ENCODE results near the gene TIGD3. TPM values are rescaled to one million over a fixed set of nuclear protein-coding genes. Genes with fewer than 3 reads are reported as not detected.

TIGD3 gene
- total and polyA plus RNA-seq, 10 of the 15 experiments (the other 5 are each of a cell fraction or from before 2014, with no cell fraction given), result 0.13 to 1.4 (median 0.57) TPM

GRCh38 chr11:65352783-65353182 lies 1.8 kb upstream of the TIGD3 start:
- CTCF ChIA-PET, result interaction anchor here (0.8 to 1.8 kb wide), 10 partner anchors 9 to 165 kb away, joined by 3 to 6 read pairs (median 4); partner anchors contain the start of genes CDC42EP2 and DPF2
- intact Hi-C loops (cut with micrococcal nuclease; ENCODE audit: unreplicated experiment), result no loop called here
- RAD21 ChIA-PET (ENCODE audit: unreplicated experiment), result interaction anchor here (0.6 to 2.5 kb wide), 4 partner anchors 19 to 127 kb away, joined by 3 to 9 read pairs (median 4); partner anchors contain the start of gene DPF2
- no peak overlapping the region for H3K27ac ChIP-seq (ENCODE audit: control insufficient read depth, insufficient read depth)
- no peak overlapping the region for H3K4me2 ChIP-seq (ENCODE audit: control insufficient read depth, insufficient read depth)
- H3K9ac ChIP-seq (ENCODE audit: control insufficient read depth, insufficient read depth, low read length), result no peak overlapping the region
- FAIRE-seq, result no peak
- H3K79me2 ChIP-seq (ENCODE audit: control insufficient read depth, insufficient read depth, low read length), result no peaks in the 10 kb centered on the region
- H3K36me3 ChIP-seq (ENCODE audit: control insufficient read depth in 2 of 2, insufficient read depth in 2 of 2, low read length in 1 of 2), result peaks cover 18 to 21% of the 10 kb centered on the region in 2 experiments
- H3K4me1 ChIP-seq (ENCODE audit: control insufficient read depth, insufficient read depth, low read length), result peaks cover 4% of the 10 kb centered on the region
- H3K4me3 ChIP-seq, result no peak overlapping the region
- no peaks in the 10 kb centered on the region for H3K9me3 ChIP-seq (replicated peaks; ENCODE audit: control insufficient read depth, insufficient read depth, low read length)
- no TSS peak for BruUV-seq (replicated peaks)
- SMC1A ChIA-PET (ENCODE audit: uncharacterized antibody, unreplicated experiment), result interaction anchor here (0.7 to 1.6 kb wide), 4 partner anchors 14 to 78 kb away, joined by 3 to 8 read pairs (median 3); no protein-coding TSS in a partner anchor
- H2AFZ ChIP-seq (ENCODE audit: control insufficient read depth, low read depth, low read length), result no peak overlapping the region
- ATAC-seq, result no peak
- TF ChIP-seq IRF5 (IDR thresholded peaks at IDR 0.05; ENCODE audit: borderline replicate concordance) (no peak), CTCF (IDR thresholded peaks at IDR 0.05 in 2 of 3, conservative IDR thresholded peaks at IDR 0.05 in 1 of 3; ENCODE audit: control insufficient read depth in 2 of 3, extremely low read depth in 1 of 3, insufficient read depth in 1 of 3, low read depth in 3 of 3, low read length in 3 of 3) (peak in 1 of 3 experiments; percentile 21; a peak in 2 of 6 replicates), ZZZ3 (IDR thresholded peaks at IDR 0.05; ENCODE audit: control insufficient read depth, insufficient read length, low read depth) (no peak), RAD21 (IDR thresholded peaks at IDR 0.05; ENCODE audit: insufficient read depth, low read depth, low read length) (0 out of 2 replicates have a peak, but pooled peaks have one; percentile 8), CBX3 (IDR thresholded peaks at IDR 0.05; ENCODE audit: borderline replicate concordance, low read depth) (no peak), MLLT1 (IDR thresholded peaks at IDR 0.05) (no peak), ESRRA (IDR thresholded peaks at IDR 0.05; ENCODE audit: low read length) (no peak)
- WGBS (ENCODE audit: insufficient coverage, insufficient replicate concordance, low lambda C conversion rate, missing lambda C conversion rate), result 96% methylated on average over 3 of the region's 3 CpGs
- POLR2A ChIA-PET, result interaction anchor here (0.9 to 1.8 kb wide), 3 partner anchors 13 to 155 kb away, joined by 3 to 5 read pairs (median 4); no protein-coding TSS in a partner anchor
- H3K27me3 ChIP-seq (replicated peaks in 1 of 2; ENCODE audit: control insufficient read depth in 2 of 2, insufficient read depth in 2 of 2, low read length in 1 of 2), result 0 out of 4 replicates have a peak, but pooled peaks cover 0 to 3% of the 10 kb centered on the region in 2 experiments
- no peaks in the 10 kb centered on the region for H4K20me1 ChIP-seq (ENCODE audit: control insufficient read depth, insufficient read depth)
- DNase-seq (ENCODE audit: low read depth, low spot score), result no peak
- in situ Hi-C loops (cut with MboI), result no loop called here
